ENCODE data around the gene FREY1.

Gene FREY1

GRCh38 chr11:45876401-45876800 is 30.7 kb downstream of the FREY1 start:
- in situ Hi-C loops (cut with MboI; ENCODE audit: low sequenced_read_pairs), result no loop called here

GRCh38 chr11:45872651-45873356 is 34.3 kb downstream of the FREY1 start:
- in situ Hi-C loops (cut with MboI; ENCODE audit: low sequenced_read_pairs), result no loop called here

GRCh38 chr11:45871638-45872037 is 35.4 kb downstream of the FREY1 start:
- in situ Hi-C loops (cut with MboI; ENCODE audit: low sequenced_read_pairs), result no loop called here

- in situ Hi-C loops (cut with MboI; ENCODE audit: low sequenced_read_pairs), result no loop called here
These were observed 36.4 kb downstream of the FREY1 start for GRCh38 chr11:45870706-45871105.

GRCh38 chr11:45869551-45869950 is 37.5 kb downstream of the FREY1 start:
- in situ Hi-C loops (cut with MboI; ENCODE audit: low sequenced_read_pairs), result no loop called here

- in situ Hi-C loops (cut with MboI; ENCODE audit: low sequenced_read_pairs), result no loop called here
These were observed 43.0 kb downstream of the FREY1 start for GRCh38 chr11:45864041-45864440.

- in situ Hi-C loops (cut with MboI; ENCODE audit: low sequenced_read_pairs), result no loop called here
These were observed 46.1 kb downstream of the FREY1 start for GRCh38 chr11:45860764-45861510.

GRCh38 chr11:45860348-45860747 is 46.7 kb downstream of the FREY1 start:
- in situ Hi-C loops (cut with MboI; ENCODE audit: low sequenced_read_pairs), result no loop called here

GRCh38 chr11:45859661-45860140 is 47.4 kb downstream of the FREY1 start:
- in situ Hi-C loops (cut with MboI; ENCODE audit: low sequenced_read_pairs), result no loop called here

GRCh38 chr11:45858751-45859398 is 48.2 kb downstream of the FREY1 start:
- in situ Hi-C loops (cut with MboI; ENCODE audit: low sequenced_read_pairs), result no loop called here

- in situ Hi-C loops (cut with MboI; ENCODE audit: low sequenced_read_pairs), result no loop called here
These were observed 49.1 kb downstream of the FREY1 start for GRCh38 chr11:45857961-45858474.

Measured in hTERT RPE-1 (cell line).